Smooth muscle cell (in vitro differentiated cells): ENCODE results near the gene ZNF429. TPM values are rescaled to one million over a fixed set of nuclear protein-coding genes. Genes with fewer than 3 reads are reported as not detected.

Experiments
- DNase-seq: peaks from one replicate; lab custom pipeline; 2025; ENCODE audit not compliant: unreplicated experiment; lab: John Stamatoyannopoulos, UW
- H2AFZ ChIP-seq: fragments of 200-600 bp; sonication (generic); 2 replicates; pipeline ENCODE4 v1.6.0; 2016; ENCODE audit warnings: antibody characterized with exemption, low read depth, mild to moderate bottlenecking
- H3F3A ChIP-seq: fragments of 200-600 bp; sonication (generic); 2 replicates; pipeline ENCODE4 v1.6.0; 2017; ENCODE audit warnings: antibody characterized with exemption, low read depth
- H3K27ac ChIP-seq: fragments of 200-600 bp; sonication (generic); 2 replicates; pipeline ENCODE4 v1.5.1; 2016; ENCODE audit warnings: low read depth, mild to moderate bottlenecking
- H3K27me3 ChIP-seq: fragments of 200-600 bp; sonication (generic); 2 replicates; pipeline ENCODE4 v1.6.1; 2016; ENCODE audit warnings: low read depth, mild to moderate bottlenecking
- H3K36me3 ChIP-seq: fragments of 200-600 bp; sonication (generic); 2 replicates; pipeline ENCODE4 v1.5.1; 2016; ENCODE audit warnings: low read depth
- H3K4me1 ChIP-seq: fragments of 200-600 bp; sonication (generic); 2 replicates; pipeline ENCODE4 v1.5.1; 2016; ENCODE audit warnings: low read depth
- H3K4me2 ChIP-seq: fragments of 200-600 bp; sonication (generic); 2 replicates; pipeline ENCODE4 v1.6.0; 2016; ENCODE audit warnings: mild to moderate bottlenecking
- H3K4me3 ChIP-seq: fragments of 200-600 bp; sonication (generic); 2 replicates; pipeline ENCODE4 v1.5.1; 2016; ENCODE audit warnings: mild to moderate bottlenecking
- H3K79me2 ChIP-seq: fragments of 200-600 bp; sonication (generic); 2 replicates; pipeline ENCODE4 v1.6.0; 2016; ENCODE audit warnings: low read depth, mild to moderate bottlenecking
- H3K9ac ChIP-seq: fragments of 200-600 bp; sonication (generic); 2 replicates; pipeline ENCODE4 v1.6.0; 2016; ENCODE audit warnings: low read depth
- H3K9me3 ChIP-seq: fragments of 200-600 bp; sonication (generic); replicated peaks from 2 replicates; pipeline ENCODE4 v1.5.1; 2016; ENCODE audit warnings: low read depth
- H4K20me1 ChIP-seq: fragments of 200-600 bp; sonication (generic); 2 replicates; pipeline ENCODE4 v1.6.0; 2016; ENCODE audit warnings: low read depth
- WGBS: methylation state at CpG from one replicate; pipeline ENCODE4 v1.1.7; 2016; ENCODE audit warnings: low lambda C conversion rate; 5-methylcytosine and 5-hydroxymethylcytosine counted together
- polyA plus RNA-seq: library from polyadenylated mRNA; unstranded; fragments of >200 nt; fragmentation: Nextera tagmentation; extraction: Ambion mirVana; gene quantifications from 2 replicates; pipeline ENCODE4 v1.2.1, GENCODE V29; 2016
- total RNA-seq: library from RNA; depleted of rRNA; stranded (reverse); fragments of >200 nt; gene quantifications from 2 replicates; pipeline ENCODE4 v1.2.3, GENCODE V29; 2014
- TF ChIP-seq, protein P1 (sequence below): fragments of 200-600 bp; sonication (generic); IDR thresholded peaks from 2 replicates; pipeline ENCODE4 v1.5.1; 2017; ENCODE audit warnings: borderline replicate concordance, mild to moderate bottlenecking, antibody characterized with exemption; ENCODE audit not compliant: insufficient read depth, poor library complexity, severe bottlenecking

The ZNF429 gene
- total and polyA plus RNA-seq, 2 experiments from 2014 or later: 7.8 to 10.4 TPM

GRCh38 chr19:21593502-21593901 lies 88.1 kb downstream of the ZNF429 start:
- DNase-seq: no peak
- Histone ChIP-seq H3K4me1 (no peaks in the 10 kb centered on the region), H3K27ac (no peak overlapping the region), H2AFZ (no peak overlapping the region), H4K20me1 (no peaks in the 10 kb centered on the region), H3K79me2 (no peaks in the 10 kb centered on the region), H3K36me3 (no peaks in the 10 kb centered on the region), H3K27me3 (no peaks in the 10 kb centered on the region), H3K9ac (no peak overlapping the region), H3K4me2 (no peak overlapping the region), H3F3A (no peaks in the 10 kb centered on the region), H3K4me3 (no peak overlapping the region), H3K9me3 (no peaks in the 10 kb centered on the region)
- WGBS: 77% methylated on average over 4 of the region's 4 CpGs
- TF ChIP-seq, protein P1, sequence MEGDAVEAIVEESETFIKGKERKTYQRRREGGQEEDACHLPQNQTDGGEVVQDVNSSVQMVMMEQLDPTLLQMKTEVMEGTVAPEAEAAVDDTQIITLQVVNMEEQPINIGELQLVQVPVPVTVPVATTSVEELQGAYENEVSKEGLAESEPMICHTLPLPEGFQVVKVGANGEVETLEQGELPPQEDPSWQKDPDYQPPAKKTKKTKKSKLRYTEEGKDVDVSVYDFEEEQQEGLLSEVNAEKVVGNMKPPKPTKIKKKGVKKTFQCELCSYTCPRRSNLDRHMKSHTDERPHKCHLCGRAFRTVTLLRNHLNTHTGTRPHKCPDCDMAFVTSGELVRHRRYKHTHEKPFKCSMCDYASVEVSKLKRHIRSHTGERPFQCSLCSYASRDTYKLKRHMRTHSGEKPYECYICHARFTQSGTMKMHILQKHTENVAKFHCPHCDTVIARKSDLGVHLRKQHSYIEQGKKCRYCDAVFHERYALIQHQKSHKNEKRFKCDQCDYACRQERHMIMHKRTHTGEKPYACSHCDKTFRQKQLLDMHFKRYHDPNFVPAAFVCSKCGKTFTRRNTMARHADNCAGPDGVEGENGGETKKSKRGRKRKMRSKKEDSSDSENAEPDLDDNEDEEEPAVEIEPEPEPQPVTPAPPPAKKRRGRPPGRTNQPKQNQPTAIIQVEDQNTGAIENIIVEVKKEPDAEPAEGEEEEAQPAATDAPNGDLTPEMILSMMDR: no peak

- TF ChIP-seq, protein P1: no peak
- Histone ChIP-seq H3K79me2 (no peaks in the 10 kb centered on the region), H3K4me3 (no peak overlapping the region), H3K4me2 (no peak overlapping the region), H3K27me3 (no peaks in the 10 kb centered on the region), H3F3A (no peaks in the 10 kb centered on the region), H3K9ac (no peak overlapping the region), H3K36me3 (no peaks in the 10 kb centered on the region), H3K9me3 (no peaks in the 10 kb centered on the region), H4K20me1 (no peaks in the 10 kb centered on the region), H3K27ac (no peak overlapping the region), H2AFZ (no peak overlapping the region), H3K4me1 (no peaks in the 10 kb centered on the region)
- DNase-seq: no peak
- 66% methylated on average over 3 of the region's 3 CpGs for WGBS
Observed at GRCh38 chr19:21593934-21594820, 88.8 kb downstream of the ZNF429 start.

DNA sequence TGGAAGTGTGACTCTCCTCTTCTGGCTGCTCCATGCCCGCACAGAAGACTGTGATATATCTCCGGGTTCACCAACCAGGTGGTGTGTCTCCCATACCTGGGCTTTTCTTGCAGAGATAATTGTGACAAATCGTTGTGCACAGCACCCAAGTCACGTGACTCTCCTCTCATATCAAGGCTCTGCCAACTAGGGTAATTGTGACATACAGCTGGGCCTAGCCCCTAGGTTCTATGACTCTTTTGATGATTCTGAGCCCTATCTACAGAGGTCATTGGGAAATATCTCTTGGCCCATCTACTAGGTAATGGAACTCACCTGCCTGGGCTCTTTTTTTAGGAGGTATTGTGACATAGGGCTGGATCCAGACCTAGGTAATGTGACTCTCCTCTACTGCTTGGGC lies 89.8 kb downstream of the ZNF429 start:
- H3K27me3 ChIP-seq: no peaks in the 10 kb centered on the region
- WGBS: 64% methylated on average over 4 of the region's 4 CpGs
- no peaks in the 10 kb centered on the region for H3K79me2 ChIP-seq
- H4K20me1 ChIP-seq: no peaks in the 10 kb centered on the region
- no peak overlapping the region for H3K9ac ChIP-seq
- H3F3A ChIP-seq: no peaks in the 10 kb centered on the region
- no peaks in the 10 kb centered on the region for H3K36me3 ChIP-seq
- no peak for DNase-seq
- H3K9me3 ChIP-seq: no peaks in the 10 kb centered on the region
- no peak overlapping the region for H3K4me3 ChIP-seq
- no peaks in the 10 kb centered on the region for H3K4me1 ChIP-seq
- no peak overlapping the region for H3K27ac ChIP-seq
- no peak overlapping the region for H3K4me2 ChIP-seq
- TF ChIP-seq, protein P1: no peak
- no peak overlapping the region for H2AFZ ChIP-seq
